ENCODE data around the gene DNAJA2.

Gene DNAJA2

GRCh38 chr16:46926470-46927225 lies 46.8 kb downstream of the DNAJA2 start:
- TF ChIP-seq FOXM1 (IDR thresholded peaks at IDR 0.05; ENCODE audit: borderline replicate concordance, low read depth), result no peak
- TF ChIP-seq TCF12 (IDR thresholded peaks at IDR 0.05; ENCODE audit: low read depth), result no peak
- TF ChIP-seq NFIC (IDR thresholded peaks at IDR 0.05), result no peak
- TF ChIP-seq TAF1 (IDR thresholded peaks at IDR 0.05; ENCODE audit: low read depth), result no peak
- no peak for TF ChIP-seq YY1 (IDR thresholded peaks at IDR 0.05; ENCODE audit: low read depth)

- no peak for TF ChIP-seq TCF12 (IDR thresholded peaks at IDR 0.05; ENCODE audit: low read depth)
- TF ChIP-seq TEAD4 (IDR thresholded peaks at IDR 0.05), result no peak
- no peak for TF ChIP-seq YY1 (IDR thresholded peaks at IDR 0.05; ENCODE audit: low read depth)
- TF ChIP-seq FOXM1 (IDR thresholded peaks at IDR 0.05; ENCODE audit: borderline replicate concordance, low read depth), result no peak
- no peak for TF ChIP-seq USF1 (IDR thresholded peaks at IDR 0.05)
- no peak for TF ChIP-seq REST (IDR thresholded peaks at IDR 0.05; ENCODE audit: low read depth)
- no peak for TF ChIP-seq EGR1 (IDR thresholded peaks at IDR 0.05)
- no peak for TF ChIP-seq NFIC (IDR thresholded peaks at IDR 0.05)
- no peak for TF ChIP-seq TAF1 (IDR thresholded peaks at IDR 0.05; ENCODE audit: low read depth)
- no peak for TF ChIP-seq CEBPB (IDR thresholded peaks at IDR 0.05)
- TF ChIP-seq ZBTB7A (IDR thresholded peaks at IDR 0.05; ENCODE audit: low read depth), result no peak
- no peak for TF ChIP-seq CREB1 (IDR thresholded peaks at IDR 0.05; ENCODE audit: low read depth)
- TF ChIP-seq EP300 (IDR thresholded peaks at IDR 0.05; ENCODE audit: borderline replicate concordance), result no peak
- TF ChIP-seq RAD21 (IDR thresholded peaks at IDR 0.05; ENCODE audit: low read depth), result no peak
- TF ChIP-seq MAX (IDR thresholded peaks at IDR 0.05), result no peak
Observed at GRCh38 chr16:46924402-46924801, 49.1 kb downstream of the DNAJA2 start.

GRCh38 chr16:46923513-46924295 lies 49.8 kb downstream of the DNAJA2 start:
- TF ChIP-seq REST (IDR thresholded peaks at IDR 0.05; ENCODE audit: low read depth) (no peak), USF1 (IDR thresholded peaks at IDR 0.05) (no peak), CEBPB (IDR thresholded peaks at IDR 0.05) (no peak)

- TF ChIP-seq REST (IDR thresholded peaks at IDR 0.05; ENCODE audit: low read depth) (no peak), NFIC (IDR thresholded peaks at IDR 0.05) (no peak), CEBPB (IDR thresholded peaks at IDR 0.05) (no peak), EGR1 (IDR thresholded peaks at IDR 0.05) (no peak), CREB1 (IDR thresholded peaks at IDR 0.05; ENCODE audit: low read depth) (no peak), YY1 (IDR thresholded peaks at IDR 0.05; ENCODE audit: low read depth) (no peak), RAD21 (IDR thresholded peaks at IDR 0.05; ENCODE audit: low read depth) (no peak), MAX (IDR thresholded peaks at IDR 0.05) (no peak), ZBTB7A (IDR thresholded peaks at IDR 0.05; ENCODE audit: low read depth) (no peak), FOXM1 (IDR thresholded peaks at IDR 0.05; ENCODE audit: borderline replicate concordance, low read depth) (no peak), EP300 (IDR thresholded peaks at IDR 0.05; ENCODE audit: borderline replicate concordance) (no peak)
Observed at GRCh38 chr16:46922239-46922638, 51.2 kb downstream of the DNAJA2 start.
